Heart left ventricle (tissue), 16 donors: Measurements from ENCODE around the gene SLC13A3. TPM values are rescaled to one million over a fixed set of nuclear protein-coding genes. Genes with fewer than 3 reads are reported as not detected.

ENCODE experiments used
- ATAC-seq, 4 donors: fragments of 200-7000 bp; cut with Tn5 transposase; one replicate each; pipeline ENCODE4 v1.9.1; 2020 to 2022; ENCODE audit warnings: moderate library complexity in 4 of 4, mild to moderate bottlenecking in 3 of 4, moderate number of reproducible peaks in 1 of 4
- DNase-seq, 5 donors: peaks; one replicate each; pipeline ENCODE4 v3.0.0-alpha.2; 2020
- H3K27ac ChIP-seq, 12 donors: fragments of 200-600 bp; sonication (generic) in 4 of 12; one replicate each; pipeline versions ENCODE4 v1.5.0 to v1.8.0; 2016 to 2022; ENCODE audit warnings: mild to moderate bottlenecking in 2 of 12
- H3K27me3 ChIP-seq, 9 donors: fragments of 200-600 bp; sonication (generic) in 2 of 9; one replicate each; pipeline versions ENCODE4 v1.5.1 to v1.8.0; 2016 to 2022; ENCODE audit warnings: mild to moderate bottlenecking in 3 of 9
- H3K36me3 ChIP-seq, 9 donors: fragments of 200-600 bp; sonication (generic) in 2 of 9; one replicate each; pipeline versions ENCODE4 v1.5.0 to v1.8.0; 2018 to 2022; ENCODE audit warnings: mild to moderate bottlenecking in 2 of 9
- H3K4me1 ChIP-seq, 12 donors: fragments of 200-600 bp; sonication (generic) in 4 of 12; one replicate each; pipeline versions ENCODE4 v1.5.0 to v1.8.0; 2016 to 2022; ENCODE audit warnings: mild to moderate bottlenecking in 3 of 12
- H3K4me3 ChIP-seq, 12 donors: fragments of 200-600 bp; sonication (generic) in 4 of 12; one replicate each; pipeline versions ENCODE4 v1.5.0 to v1.8.0; 2017 to 2022; ENCODE audit warnings: mild to moderate bottlenecking in 9 of 12, moderate library complexity in 4 of 12
- H3K9me3 ChIP-seq, 12 donors: fragments of 200-600 bp; sonication (generic) in 4 of 12; one replicate each; pipeline versions ENCODE4 v1.5.0 to v1.8.0; 2016 to 2022; ENCODE audit warnings: mild to moderate bottlenecking in 1 of 12
- POLR2A ChIP-seq, 2 donors: fragments of 450-650 bp; IDR thresholded peaks; one replicate each; pipeline ENCODE4 v1.6.1; 2017; ENCODE audit warnings: antibody characterized with exemption in 2 of 2, mild to moderate bottlenecking in 2 of 2, moderate library complexity in 2 of 2
- WGBS, 4 donors: extraction: QIAGEN DNeasy Blood & Tissue Kit in 2 of 4; methylation state at CpG; one replicate each; pipeline versions ENCODE4 v1.1.5 to v1.1.7; 2013 to 2018; 5-methylcytosine and 5-hydroxymethylcytosine counted together
- intact Hi-C, 10 donors: fragments of 100-400 bp; cut with DNase I; formaldehyde crosslinking; loops; one replicate each; pipeline versions ENCODE4 v1.11.1 to v1.14.2; 2022
- polyA plus RNA-seq, 2 donors: library from polyadenylated mRNA; stranded (reverse); fragments of 200-250 nt; gene quantifications; one replicate each; pipeline ENCODE4 v1.2.3, GENCODE V29; 2013
- total RNA-seq, 9 donors: library from RNA; depleted of rRNA in 2 of 9; stranded (reverse); fragments of >200 nt in 2 of 9; fragmentation: NEBNext Ultra II Directional in 3 of 9; extraction: Animal tissue kit (Norgen Biotek cat#: 25700) in 3 of 9; gene quantifications; one replicate each; pipeline versions ENCODE4 v1.1.0 to v1.2.4, GENCODE V29; 2016 to 2023
- TF ChIP-seq, protein P1 (sequence below), 12 donors: fragments of 200-600 bp; sonication (generic) in 4 of 12; IDR thresholded peaks; one replicate each; pipeline versions ENCODE4 v1.5.0 to v1.8.0; 2018 to 2022; ENCODE audit warnings: antibody characterized with exemption in 12 of 12, mild to moderate bottlenecking in 5 of 12
- donor health status: ischemic (EF 13 %, LVEDD 7.1; RV severe dilation, severe dysfunction).
- donor health status: healthy with polysubstance abuse.
- donor health status: DM: no; HTN: yes; CAD: no.
- donor health status: DM: no; HTN: no; CAD: no.
- donor health status: ischemic (EF 25% LVEDD 6.9; RV normal size, moderate dysfunction).
- donor health status: ischemic (EF 25% LVEDD 5.7; RV mildly dilated, moderate dysfunction).
- donor health status: healthy.
- donor health status: DM: yes; HTN: yes; CAD: no.
- donor health status: ischemic (EF 35%, LVEDD 5.7; RV mildly dilated, moderate dysfunction).
- donor health status: nonischemic (EF 11% LVEDD 7.7; RV severe dilation, severe dysfunction).
- donor health status: DM: yes; HTN: yes; CAD: no.
- donor health status: PGD.
- donor health status: ischemic (EF 29% LVEDD 5.4; RV normal size, mild dysfunction).
- donor health status: nonischemic (EF 23%, LVEDD 6.1; RV moderate dilation, normal function).

The SLC13A3 gene
- total and polyA plus RNA-seq, 11 donors: 0.13 to 2.6 (median 0.54) TPM

DNA sequence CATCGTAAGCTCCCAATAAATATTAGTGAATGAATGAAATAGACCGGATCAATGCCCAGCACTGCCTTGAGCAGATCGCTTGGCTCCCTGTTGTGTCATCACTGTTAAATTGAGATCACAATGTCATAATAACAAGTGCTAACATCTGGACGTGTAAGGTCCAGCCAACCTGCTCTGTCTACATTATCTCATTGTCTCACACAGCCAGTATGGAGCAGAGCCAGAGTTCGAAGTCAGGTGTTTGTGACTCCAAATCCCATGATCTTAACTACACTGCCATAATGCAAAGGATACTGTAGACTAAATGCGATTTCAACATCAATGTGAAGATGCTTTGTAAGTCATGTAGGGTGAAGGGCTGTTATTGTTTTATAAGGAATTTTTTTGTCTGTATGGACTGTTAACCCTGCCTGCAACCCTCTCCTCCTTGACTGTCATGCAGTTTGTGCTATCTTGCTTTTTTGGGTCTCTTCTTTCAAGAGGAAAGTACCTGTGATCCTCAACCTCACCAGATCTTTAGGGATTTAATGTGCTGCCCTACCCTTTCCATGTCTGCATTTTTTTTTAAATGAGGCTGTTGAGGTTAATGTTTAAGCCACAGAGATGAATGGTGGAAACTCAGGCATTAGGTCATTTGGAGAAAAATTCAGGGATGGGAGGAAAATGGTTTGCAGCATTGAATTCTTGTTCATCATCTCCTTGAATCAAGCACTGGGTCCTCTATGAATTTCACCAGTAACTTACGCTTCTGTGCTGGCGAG, 51.9 kb downstream of the SLC13A3 start:
- H3K27ac ChIP-seq: no peak overlapping the region
- no peak overlapping the region for H3K4me3 ChIP-seq
- H3K4me1 ChIP-seq: peaks cover 0 to 2% (median 0%) of the 10 kb centered on the region in 12 donors
- TF ChIP-seq POLR2A (IDR thresholded peaks at IDR 0.05): no peak
- TF ChIP-seq, protein P1, sequence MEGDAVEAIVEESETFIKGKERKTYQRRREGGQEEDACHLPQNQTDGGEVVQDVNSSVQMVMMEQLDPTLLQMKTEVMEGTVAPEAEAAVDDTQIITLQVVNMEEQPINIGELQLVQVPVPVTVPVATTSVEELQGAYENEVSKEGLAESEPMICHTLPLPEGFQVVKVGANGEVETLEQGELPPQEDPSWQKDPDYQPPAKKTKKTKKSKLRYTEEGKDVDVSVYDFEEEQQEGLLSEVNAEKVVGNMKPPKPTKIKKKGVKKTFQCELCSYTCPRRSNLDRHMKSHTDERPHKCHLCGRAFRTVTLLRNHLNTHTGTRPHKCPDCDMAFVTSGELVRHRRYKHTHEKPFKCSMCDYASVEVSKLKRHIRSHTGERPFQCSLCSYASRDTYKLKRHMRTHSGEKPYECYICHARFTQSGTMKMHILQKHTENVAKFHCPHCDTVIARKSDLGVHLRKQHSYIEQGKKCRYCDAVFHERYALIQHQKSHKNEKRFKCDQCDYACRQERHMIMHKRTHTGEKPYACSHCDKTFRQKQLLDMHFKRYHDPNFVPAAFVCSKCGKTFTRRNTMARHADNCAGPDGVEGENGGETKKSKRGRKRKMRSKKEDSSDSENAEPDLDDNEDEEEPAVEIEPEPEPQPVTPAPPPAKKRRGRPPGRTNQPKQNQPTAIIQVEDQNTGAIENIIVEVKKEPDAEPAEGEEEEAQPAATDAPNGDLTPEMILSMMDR (IDR thresholded peaks at IDR 0.05): no peak
- 83 to 86% (median 85%) methylated on average over 8 of the region's 8 CpGs for WGBS, 4 donors
- H3K36me3 ChIP-seq: no peaks in the 10 kb centered on the region
- intact Hi-C loops: no loop called here
- H3K9me3 ChIP-seq: no peaks in the 10 kb centered on the region
- H3K27me3 ChIP-seq: no peaks in the 10 kb centered on the region
- ATAC-seq: no peak
- DNase-seq: no peak

DNA sequence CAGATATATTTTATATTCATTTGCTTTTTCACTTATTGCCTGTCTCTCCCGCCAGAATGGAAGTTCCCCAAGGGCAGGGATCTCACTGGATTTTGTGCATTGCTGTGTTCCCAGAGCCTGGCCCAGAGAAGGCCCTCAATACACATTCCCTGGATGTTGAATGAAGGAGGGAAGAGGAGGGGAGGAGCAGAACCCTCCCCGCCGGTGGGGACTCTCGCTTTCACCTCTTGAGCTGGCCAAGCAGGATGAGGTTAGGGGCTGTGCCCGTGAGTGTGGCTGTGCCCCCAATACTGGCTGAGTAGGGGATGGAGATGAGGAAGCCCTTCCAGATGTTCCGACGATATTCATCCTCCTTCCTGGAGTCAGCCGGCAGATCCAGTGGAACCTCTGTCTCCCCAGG, 55.3 kb downstream of the SLC13A3 start:
- Histone ChIP-seq H3K36me3 (no peaks in the 10 kb centered on the region), H3K4me3 (no peak overlapping the region), H3K9me3 (peaks cover 0 to 3% (median 0%) of the 10 kb centered on the region in 12 donors), H3K4me1 (no peaks in the 10 kb centered on the region), H3K27ac (no peak overlapping the region), H3K27me3 (no peaks in the 10 kb centered on the region)
- no peak for DNase-seq
- 87 to 90% (median 88%) methylated on average over 8 of the region's 8 CpGs for WGBS, 4 donors
- TF ChIP-seq POLR2A (IDR thresholded peaks at IDR 0.05): no peak
- TF ChIP-seq, protein P1 (IDR thresholded peaks at IDR 0.05): no peak
- intact Hi-C loops: no loop called here
- ATAC-seq: no peak

DNA sequence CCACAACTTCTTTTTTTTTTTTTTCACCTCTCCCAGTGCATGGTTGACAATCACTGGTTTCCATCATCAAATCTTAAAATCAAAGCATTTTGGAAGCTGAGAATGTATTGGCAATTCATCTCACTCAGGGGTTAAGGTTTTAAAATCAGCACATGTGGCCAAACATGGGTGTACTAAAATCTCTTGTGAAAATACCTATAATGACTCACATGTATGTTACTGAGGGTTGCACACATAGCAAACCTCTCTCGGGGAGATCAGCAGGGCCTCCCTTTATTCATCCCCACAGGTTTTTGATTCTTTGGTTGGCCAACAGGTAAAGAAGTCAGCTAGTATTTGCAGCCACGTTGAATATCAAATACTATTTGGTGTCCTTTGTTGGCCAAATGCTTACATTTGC, 56.5 kb downstream of the SLC13A3 start:
- intact Hi-C loops: no loop called here
- WGBS, 4 donors: 57 to 66% (median 60%) methylated on average over 2 of the region's 2 CpGs

More for the DNA sequence above, 56.5 kb downstream of the SLC13A3 start:
- TF ChIP-seq POLR2A (IDR thresholded peaks at IDR 0.05): no peak
- TF ChIP-seq, protein P1 (IDR thresholded peaks at IDR 0.05): no peak
- Histone ChIP-seq H3K36me3 (no peaks in the 10 kb centered on the region), H3K27me3 (no peaks in the 10 kb centered on the region), H3K4me1 (no peaks in the 10 kb centered on the region), H3K4me3 (no peak overlapping the region), H3K27ac (no peak overlapping the region), H3K9me3 (peaks cover 0 to 3% (median 0%) of the 10 kb centered on the region in 12 donors)
- no peak for ATAC-seq
- no peak for DNase-seq
